Erythroblast (primary cell): ENCODE measurements around the gene SEC24B.

ENCODE experiments used
- GATA1 ChIP-seq: IDR thresholded peaks from 2 replicates; pipeline ENCODE4 v1.6.1; 2011; ENCODE audit warnings: low read depth, mild to moderate bottlenecking, control low read depth, low read length, moderate library complexity
- POLR2A ChIP-seq: IDR thresholded peaks from 2 replicates; pipeline ENCODE4 v1.6.1; 2011; ENCODE audit warnings: mild to moderate bottlenecking, low read length

DNA sequence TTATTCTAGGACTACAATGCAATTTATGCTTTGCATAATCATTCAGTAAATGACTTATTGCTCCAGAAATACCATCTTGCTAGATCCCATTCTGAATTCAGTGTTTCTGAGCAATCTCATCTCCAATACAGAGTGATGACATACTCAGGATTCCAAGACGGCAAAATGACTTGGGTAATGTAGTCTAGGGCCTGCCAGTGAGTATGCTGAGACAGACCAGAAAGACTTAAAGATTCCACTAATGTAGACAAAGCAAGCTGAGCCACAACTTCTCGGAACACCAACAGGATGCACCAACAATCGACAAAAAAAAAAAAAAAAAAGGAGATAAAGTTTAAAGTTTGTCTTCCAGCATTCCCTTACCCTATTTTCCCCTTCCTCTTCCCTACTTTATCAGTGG, 919 bp upstream of the SEC24B start:
- no peak for TF ChIP-seq POLR2A
- no peak for TF ChIP-seq GATA1
